GM18519 (cell line): ENCODE results near the gene ARIH1.

Source experiments
- ATAC-seq: cut with Tn5 transposase; IDR thresholded peaks from one replicate; pipeline ENCODE4 v1.9.1; 2021; ENCODE audit warnings: mild to moderate bottlenecking, moderate library complexity; ENCODE audit not compliant: unreplicated experiment, low FRiP score

ARIH1 gene

DNA sequence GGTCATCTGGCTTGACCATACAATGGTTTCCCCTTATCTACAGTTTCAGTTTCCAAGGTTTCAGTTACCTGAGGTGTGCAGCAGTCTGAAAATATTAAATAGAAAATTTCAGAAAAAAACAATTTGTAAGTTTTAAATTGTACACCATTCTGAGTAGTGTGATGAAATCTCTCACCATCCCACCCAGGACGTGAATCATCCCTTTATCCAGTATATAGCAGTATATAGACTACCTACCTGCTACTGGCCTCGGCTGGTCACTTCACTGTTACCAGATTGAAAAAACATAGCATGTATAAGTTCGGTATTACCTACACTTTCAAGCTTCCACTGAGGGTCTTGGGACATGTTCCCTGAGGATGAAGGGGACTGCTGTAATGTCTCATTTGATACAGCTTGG is 12.0 kb downstream of the ARIH1 start:
- no peak for ATAC-seq

DNA sequence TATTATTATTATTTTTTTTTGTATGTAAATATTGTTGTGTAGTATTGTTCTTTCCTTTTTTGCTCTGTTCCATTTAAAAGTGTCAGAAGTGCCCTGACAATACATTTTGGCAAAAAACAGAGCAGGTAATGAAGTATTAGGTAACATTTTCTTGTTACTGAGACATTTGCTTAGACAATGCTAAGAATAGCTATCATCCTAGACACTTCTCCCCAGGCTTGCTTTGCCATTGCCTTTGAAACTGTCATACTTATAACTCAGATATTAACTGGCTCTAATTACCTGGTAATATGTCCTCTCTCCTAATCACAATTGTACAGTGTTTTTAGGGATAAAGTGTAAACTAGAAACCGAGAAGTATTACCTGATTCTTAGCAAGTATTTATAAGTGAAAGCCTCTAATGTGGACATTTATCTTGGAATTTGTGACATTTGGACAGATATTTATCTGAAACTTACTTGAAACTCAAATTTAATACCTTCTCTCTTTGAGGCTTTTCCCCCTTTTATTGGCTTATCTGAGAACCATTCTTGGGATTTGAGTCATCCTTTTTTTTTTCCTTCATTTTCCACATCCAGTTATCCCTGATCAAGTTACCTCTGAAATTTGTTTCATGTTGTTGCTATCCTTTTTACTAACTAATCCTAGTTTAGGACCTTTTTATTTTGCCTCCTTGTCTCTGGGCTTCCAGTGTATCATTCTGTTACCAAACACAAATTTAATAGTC is 13.1 kb downstream of the ARIH1 start:
- ATAC-seq, result no peak

DNA sequence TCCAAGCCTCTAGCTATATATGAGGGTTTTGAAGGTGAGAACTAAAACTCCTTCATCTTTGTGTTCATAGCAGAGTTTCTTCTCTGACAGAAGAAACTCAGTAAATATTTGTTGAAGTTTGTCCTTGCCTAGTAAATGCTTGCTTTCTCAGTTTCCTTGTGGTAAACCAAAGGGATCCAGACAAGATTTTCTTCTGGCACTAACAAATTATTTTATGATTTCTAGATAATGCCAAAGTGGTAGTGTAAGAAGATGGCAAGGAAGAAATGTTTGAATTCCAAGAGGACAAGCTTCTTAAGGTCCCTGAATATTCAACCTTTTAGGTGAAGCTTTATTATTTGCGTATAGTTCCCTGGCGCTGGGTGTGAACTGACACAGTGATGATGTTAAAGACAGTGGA is 14.4 kb downstream of the ARIH1 start:
- no peak for ATAC-seq

DNA sequence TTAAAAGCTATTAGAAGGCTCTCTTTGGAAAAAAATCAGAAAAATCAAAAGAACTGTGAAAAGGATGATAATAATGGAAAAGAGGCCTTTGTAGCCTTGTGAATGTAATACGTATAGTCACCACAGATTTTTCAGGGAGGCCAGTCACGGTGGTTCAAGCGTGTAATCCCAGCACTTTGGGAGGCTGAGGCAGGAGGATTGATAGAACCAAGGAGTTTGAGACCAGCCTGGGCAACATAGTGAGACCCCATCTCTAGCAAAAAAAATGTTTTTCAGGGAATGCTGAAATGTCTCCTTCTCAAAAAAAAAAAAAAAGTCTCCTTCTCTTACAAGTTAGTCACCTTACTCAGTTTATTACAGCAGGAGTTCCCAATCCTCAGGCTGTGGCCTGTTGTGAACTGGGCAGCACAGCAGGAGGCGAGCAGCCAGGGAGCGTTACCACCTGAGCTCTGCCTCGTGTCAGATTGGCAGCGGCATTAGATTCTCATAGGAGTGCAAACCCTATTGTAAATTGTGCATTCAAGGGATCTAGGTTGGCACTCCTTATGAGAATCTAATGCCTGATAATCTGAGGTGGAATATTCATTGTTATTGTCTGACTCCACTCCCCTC is 15.9 kb downstream of the ARIH1 start:
- ATAC-seq, result no peak

DNA sequence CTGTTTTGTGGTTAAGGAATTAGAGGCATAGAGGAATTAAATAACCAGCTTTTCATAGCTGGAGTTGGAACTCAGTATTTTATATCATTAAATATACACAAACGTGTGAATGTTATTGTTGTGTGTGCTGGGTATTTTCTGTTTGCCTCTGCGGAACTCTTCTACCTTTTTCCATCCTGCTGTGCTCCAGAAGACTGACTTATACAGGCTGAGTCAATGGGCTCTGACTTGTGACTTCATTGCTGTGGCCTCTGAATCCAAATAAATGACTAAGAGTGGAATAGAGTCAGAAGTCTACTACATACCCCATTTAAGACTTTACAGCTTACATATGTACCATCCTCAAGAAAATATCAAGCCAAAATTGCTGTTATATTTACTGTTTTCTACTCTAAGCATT is 17.6 kb downstream of the ARIH1 start:
- ATAC-seq, result no peak

DNA sequence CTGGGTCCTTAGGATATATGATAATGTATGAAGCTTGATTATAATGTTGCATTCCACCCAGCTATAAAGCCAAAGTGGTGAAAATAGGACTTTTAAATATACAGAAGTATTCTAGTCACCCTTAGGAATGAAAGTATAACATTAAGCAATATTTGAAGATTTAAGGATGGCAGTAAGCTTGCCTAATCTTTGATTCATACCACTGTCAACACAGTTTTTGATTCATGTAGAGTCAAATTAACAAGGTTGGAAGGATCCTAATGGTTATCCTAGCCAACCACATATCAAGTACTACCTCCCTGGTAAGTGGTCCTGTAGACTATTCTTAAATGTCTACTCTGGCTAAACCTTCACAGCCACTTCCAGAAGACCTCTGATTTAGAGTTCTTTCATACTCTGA is 18.6 kb downstream of the ARIH1 start:
- no peak for ATAC-seq

DNA sequence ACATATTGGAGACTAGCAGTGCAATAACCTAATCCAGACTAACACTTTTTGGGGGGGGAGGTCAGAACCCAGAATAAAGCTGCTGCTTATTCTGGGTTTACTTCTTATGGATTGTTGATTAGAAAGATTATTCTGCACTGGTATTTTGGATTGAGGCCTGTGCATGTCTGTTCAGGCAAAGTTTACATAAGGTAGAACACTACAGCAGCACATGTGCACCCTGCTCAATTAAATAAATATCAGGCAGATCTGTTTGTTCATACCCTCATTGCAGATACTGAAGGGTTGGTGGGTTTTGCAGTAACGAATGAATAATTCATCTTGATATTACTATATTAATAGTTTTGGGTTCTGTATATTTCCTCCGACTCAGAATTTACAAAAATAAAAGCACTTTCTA is 19.1 kb downstream of the ARIH1 start:
- ATAC-seq, result no peak

DNA sequence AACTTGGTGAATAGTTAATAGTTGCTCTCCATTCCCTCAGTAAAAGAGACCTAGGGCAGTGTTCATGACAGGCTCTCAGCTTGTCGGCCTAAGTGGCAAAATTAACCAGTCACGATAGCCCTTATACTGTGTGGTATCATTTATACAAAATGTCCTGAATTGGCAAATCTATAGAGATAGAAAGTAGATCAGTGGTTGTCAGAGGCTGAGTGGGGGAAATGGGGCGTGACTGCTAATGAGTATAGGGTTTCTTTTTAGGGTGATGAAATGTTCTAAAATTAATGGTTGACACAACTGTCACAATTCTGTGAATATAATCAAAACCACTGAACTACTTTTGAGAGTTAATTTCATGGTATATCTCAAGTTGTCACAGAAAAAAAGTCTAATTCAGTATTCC is 20.9 kb downstream of the ARIH1 start:
- no peak for ATAC-seq

DNA sequence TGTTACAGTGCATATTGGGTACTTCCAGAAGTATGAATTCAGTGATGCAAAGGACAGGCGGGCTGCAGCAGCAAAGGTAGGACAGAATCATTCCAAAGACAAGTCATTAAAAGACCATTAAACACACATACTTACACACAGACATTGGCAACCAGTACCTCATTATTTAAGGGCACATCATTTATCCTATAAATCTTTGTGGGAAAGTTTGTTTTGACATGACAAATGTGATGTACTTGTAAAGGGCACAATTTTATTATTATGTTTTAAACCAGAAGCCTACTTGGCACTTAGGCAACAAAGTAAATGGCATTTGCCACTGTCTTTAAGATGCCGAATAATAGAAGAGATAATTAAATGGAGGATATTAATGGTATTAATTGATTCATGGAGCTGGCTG is 22.7 kb downstream of the ARIH1 start:
- ATAC-seq, result no peak

DNA sequence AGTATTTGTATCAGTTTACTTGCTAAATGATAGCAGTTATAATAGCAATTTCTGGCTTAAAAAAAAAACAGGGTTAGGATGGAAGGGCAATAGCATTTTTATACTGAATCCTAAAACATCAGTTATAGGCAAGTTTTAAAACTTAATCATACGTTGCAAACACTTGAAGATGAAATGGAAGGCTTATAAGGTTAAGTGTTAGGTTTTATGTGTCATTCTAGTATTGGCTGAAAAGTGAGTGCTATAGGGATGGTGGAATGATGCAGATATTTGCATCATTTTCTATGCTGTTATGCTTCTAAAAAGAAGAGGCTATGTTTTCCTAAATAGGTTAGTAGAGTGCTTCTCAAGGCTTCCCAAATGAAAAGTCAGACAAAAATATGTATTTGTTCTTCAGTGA is 23.3 kb downstream of the ARIH1 start:
- ATAC-seq, result no peak

DNA sequence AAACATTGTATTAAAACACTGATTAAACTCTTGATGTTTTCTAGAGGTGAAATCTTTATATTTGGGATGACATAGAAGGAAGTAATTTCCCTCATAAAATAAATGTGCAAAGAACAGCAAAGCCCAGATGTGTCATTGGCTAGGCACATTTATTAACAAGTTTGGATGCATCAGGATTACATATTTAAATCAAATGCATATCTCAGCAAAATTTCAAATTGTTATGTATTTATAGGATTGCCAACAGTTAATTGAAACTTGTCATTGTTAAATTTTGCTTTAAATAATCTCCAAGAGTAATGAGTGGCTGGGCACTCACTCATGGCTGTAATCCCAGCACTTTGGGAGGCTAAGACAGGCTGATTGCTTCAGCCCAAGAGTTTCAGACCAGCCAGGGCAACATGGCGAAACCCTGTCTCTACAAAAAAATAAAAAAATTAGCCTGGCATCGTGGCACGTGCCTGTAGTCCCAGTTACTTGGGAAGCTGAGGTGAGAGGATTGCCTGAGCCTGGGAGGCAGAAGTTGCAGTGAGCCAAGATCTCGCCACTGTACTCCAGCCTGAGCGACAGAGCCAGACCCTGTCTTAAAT is 28.2 kb downstream of the ARIH1 start:
- ATAC-seq, result no peak

DNA sequence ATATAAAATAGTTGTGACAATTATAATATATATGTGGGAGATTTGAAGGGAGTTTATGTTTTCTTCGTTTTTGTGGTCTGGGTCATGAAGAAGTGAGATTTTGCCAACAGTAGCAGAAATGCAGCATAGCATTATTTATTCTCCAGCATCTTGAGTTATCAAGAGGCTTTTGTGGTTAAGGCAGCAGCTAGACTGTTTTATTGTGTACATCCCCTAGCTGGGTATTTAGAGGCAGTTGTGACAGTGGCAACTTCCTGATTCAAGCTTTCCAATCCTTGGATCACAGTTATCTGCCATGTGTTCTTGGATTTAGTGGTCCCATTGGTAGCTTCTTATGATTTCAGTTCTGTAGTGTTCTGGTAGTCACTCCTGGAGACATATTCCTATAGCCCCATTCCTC is 29.0 kb downstream of the ARIH1 start:
- no peak for ATAC-seq

DNA sequence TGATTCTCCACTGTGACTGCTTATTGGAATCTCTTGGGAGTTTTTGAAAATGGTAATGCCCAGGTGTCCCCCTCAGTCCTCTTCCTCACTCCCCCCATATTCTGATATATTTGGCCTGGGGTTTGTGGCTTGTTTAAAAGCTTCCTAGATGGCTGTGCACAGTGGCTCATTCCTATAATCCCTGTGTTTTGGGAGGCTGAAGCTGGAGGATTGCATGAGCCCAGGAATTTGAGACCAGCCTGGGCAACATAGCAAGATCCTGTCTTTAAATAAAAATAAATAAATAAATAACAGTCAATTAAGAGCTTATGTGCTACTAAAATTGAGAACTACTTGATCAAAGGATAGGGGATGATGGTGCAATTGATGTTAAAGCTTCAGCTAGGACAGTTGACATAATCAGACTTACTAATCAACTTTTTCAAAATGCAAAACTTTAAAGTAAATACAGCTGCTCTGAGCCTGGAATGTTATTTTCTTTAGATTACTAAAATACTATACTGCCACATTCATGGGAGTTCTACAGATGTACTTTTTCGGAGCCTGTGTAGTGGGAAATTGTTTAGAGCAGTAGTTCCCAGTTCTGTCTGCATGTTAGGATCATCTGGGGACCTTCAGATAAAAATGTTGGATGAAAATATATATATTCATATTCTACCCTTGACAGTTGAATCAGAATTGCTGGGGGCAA is 33.4 kb downstream of the ARIH1 start:
- no peak for ATAC-seq

DNA sequence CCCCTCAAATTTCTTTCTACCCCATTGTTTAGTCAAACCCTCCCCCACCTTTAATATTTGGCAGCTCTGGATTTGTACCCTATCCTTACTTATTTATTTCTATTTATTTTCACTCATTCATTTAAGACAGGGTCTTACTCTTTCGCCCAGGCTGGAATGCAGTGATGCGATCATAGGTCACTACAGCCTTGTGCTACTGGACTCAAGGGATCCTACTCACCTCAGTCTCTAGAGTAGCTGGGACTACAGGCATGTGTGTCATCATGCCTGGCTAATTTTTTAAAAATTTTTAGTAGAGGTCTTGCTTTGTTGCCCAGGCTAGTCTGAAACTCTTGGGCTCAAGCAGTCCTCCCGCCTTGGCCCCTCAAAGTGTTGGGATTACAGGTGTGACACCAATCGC is 35.4 kb downstream of the ARIH1 start:
- no peak for ATAC-seq

DNA sequence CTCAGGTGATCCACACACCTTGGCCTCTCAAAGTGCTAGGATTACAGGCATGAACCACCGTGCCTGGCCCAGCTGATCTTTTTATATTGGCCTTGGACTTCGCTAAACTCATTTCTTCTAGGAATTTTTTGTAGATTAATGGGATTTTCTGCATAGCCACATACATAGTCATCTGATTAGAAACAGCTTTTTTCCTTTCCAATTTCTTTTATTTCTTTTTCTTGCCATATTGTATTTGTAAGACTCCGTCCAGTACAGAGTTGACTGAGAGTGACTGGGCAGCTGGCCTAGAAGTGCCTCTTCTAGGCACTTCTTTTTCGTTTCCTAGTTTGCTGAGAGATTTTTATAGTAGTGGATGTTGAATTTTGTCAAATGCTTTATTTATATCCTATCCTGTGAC is 37.4 kb downstream of the ARIH1 start:
- no peak for ATAC-seq

DNA sequence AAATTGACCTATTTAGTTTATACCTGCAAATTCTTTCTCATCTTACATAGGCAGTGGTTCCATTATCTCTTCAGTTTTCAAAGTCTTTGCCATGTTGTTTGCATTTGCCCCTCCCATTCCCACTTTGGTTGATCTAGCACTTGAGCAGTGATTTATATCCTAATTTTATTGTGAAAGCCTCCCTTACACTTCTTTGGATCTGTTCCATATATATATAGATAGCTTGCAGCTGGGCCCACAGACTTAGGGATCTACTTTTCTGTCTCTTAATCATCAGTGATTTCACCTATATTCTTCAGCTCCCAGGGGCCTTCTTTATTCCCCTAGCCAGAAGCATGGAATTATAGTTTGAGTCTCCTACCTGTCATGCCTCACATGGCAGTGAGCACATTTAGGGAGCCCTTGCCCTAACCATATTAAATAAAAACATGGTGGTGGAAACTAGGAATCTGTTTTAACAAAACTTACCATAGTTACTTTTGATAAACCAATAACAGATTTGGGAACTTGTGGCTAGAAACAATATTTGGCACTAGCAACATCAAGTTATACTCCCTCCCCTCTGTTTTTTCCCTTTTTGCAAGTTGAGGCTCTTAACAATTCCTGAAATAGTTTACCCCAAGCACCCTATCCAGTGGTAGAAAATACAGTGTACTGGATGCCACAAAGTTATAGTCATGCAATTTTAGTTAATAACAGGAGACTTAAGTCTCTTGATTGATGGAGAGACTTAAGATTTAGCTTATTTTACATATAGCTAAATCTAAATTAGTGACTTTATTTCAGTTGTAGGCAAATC is 41.7 kb downstream of the ARIH1 start:
- ATAC-seq, result no peak

DNA sequence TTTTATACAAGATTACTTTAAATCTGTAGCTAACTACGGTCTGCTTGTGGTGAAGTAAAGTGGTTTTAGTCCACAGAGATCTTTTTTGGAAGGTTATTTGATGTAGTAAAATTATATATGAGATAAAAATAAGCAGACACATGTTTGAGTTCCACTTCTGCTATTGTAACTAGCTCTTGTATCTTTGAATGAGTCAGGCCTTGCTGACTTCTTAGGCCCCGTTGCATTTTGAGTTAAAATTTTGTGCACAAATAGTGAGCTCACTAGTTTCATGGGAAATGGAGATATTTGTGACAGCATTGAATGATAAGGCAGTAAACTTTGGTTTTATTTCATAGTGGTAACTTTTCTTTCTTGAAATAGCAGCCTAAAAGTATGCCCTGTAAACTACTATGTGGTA is 42.6 kb downstream of the ARIH1 start:
- ATAC-seq, result no peak

DNA sequence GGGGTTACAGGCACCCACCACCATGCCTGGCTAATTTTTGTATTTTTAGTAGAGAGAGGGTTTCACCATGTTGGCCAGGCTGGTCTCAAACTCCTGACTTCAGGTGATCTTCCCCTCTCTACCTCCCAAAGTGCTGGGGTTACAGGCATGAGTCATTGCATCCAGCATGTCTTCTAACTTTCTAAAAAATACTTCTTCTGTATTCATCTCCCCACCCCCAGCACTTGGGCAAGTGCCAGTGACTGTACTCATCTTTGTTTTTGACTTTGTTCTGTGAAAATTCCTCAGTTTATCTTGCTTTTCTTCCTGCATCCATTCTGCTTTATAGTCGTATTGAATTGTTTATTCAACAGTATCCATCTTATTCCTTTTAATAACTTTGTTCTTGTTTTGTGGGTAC is 47.6 kb downstream of the ARIH1 start:
- no peak for ATAC-seq

DNA sequence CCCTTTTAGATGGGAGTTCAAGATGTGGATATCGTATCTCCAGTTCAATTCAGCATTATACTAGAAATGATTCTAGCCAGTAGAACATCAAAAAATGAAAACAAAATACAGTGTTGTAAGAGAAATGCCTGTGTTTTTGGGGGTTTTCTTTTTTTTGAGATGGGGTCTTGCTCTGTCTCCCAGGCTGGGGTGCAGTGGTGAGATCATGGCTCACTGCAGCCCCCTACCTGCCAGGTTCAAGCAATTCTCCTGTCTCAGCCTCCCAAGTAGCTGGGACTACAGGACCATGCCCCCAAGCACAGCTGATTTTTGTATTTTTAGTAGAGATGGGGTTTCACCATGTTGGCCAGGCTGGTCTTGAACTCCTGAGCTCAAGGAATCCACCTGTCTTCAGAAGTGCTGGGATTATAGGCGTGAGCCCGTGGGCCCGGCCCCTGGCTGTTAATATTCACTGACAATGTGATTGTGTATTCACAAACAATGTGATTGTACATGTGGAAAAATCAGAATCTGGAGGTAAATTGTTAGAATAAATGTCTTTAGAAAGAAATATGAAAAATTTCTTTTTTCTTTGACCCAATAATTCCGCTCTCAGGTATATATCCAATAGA is 59.0 kb downstream of the ARIH1 start:
- ATAC-seq, result no peak

DNA sequence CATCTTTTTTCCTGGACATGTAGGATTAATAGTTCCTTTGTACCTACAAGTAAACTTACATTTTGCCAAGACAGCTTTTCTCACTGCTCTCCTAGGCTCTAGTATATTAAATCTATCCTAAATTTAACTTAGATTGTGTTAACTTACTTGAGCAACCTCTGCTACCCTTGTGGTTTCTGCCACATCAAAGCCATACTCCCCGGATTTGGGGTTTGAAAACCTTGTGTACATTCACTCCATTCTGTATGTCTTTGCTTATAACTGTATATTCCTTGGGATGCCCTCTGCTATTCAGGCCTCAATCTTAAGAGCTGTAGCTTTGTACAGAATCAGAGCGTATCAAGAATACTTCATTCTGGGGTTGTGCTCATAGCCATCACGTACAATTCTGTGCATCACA is 60.4 kb downstream of the ARIH1 start:
- ATAC-seq, result no peak
